PC-3 (cell line): ENCODE measurements around the gene LCE1F. TPM values are rescaled to one million over a fixed set of nuclear protein-coding genes. Genes with fewer than 3 reads are reported as not detected.

Experiments used
- ATAC-seq: fragments of 200-7000 bp; cut with Tn5 transposase; 2 replicates; pipeline ENCODE4 v1.9.1; 2020; ENCODE audit warnings: mild to moderate bottlenecking, moderate library complexity
- BruUV-seq: library from RNA; stranded (reverse); fragments of 400-500 nt; replicated peaks from 2 replicates; lab custom pipeline; 2021; lab: Mats Ljungman, UMichigan
- CTCF ChIA-PET: fragments of 300-600 bp; sonication (Branson Sonifier 250); formaldehyde crosslinking; loops from one replicate; lab custom pipeline; 2022; ENCODE audit warnings: antibody characterized with exemption; lab: Charles Lee
- POLR2A ChIA-PET: fragments of 300-600 bp; sonication (Branson Sonifier 250); formaldehyde crosslinking; loops from one replicate; lab custom pipeline; 2022; ENCODE audit warnings: antibody characterized with exemption; ENCODE audit not compliant: unreplicated experiment; lab: Charles Lee
- DNase-seq: peaks from one replicate; pipeline ENCODE4 v3.0.0-alpha.2; 2015
- H2AFZ ChIP-seq: fragments of 300-600 bp; sonication (generic); 2 replicates; pipeline ENCODE4 v1.6.0; 2016; ENCODE audit warnings: antibody characterized with exemption, low read length
- H3F3A ChIP-seq: fragments of 300-600 bp; sonication (generic); one replicate; pipeline ENCODE4 v1.6.0; 2017; ENCODE audit warnings: antibody characterized with exemption, low read length, control low read depth, mild to moderate bottlenecking; ENCODE audit not compliant: unreplicated experiment
- H3K27ac ChIP-seq: fragments of 300-600 bp; sonication (generic); 2 replicates; pipeline ENCODE4 v1.5.1; 2016; ENCODE audit warnings: mild to moderate bottlenecking, low read length
- H3K27me3 ChIP-seq: fragments of 300-600 bp; sonication (generic); 2 replicates; pipeline ENCODE4 v1.6.1; 2016; ENCODE audit warnings: low read length, mixed read lengths
- H3K36me3 ChIP-seq: fragments of 300-600 bp; sonication (generic); 2 replicates; pipeline ENCODE4 v1.6.1; 2016; ENCODE audit warnings: low read depth, mixed run types, low read length, mixed read lengths
- H3K4me1 ChIP-seq: fragments of 300-600 bp; sonication (generic); 2 replicates; pipeline ENCODE4 v1.5.1; 2016; ENCODE audit warnings: low read length; ENCODE audit not compliant: insufficient read depth
- H3K4me2 ChIP-seq: fragments of 300-600 bp; sonication (generic); 2 replicates; pipeline ENCODE4 v1.6.0; 2016; ENCODE audit warnings: low read length
- H3K4me3 ChIP-seq: fragments of 300-600 bp; sonication (generic); 2 replicates; pipeline ENCODE4 v1.5.1; 2016; ENCODE audit warnings: mild to moderate bottlenecking, low read length, mixed read lengths
- H3K79me2 ChIP-seq: fragments of 300-600 bp; sonication (generic); 2 replicates; pipeline ENCODE4 v1.6.1; 2017; ENCODE audit warnings: low read length, mixed read lengths
- H3K9ac ChIP-seq: fragments of 300-600 bp; sonication (generic); 2 replicates; pipeline ENCODE4 v1.6.0; 2016; ENCODE audit warnings: mild to moderate bottlenecking, low read length
- H3K9me2 ChIP-seq: fragments of 300-600 bp; sonication (generic); replicated peaks from 2 replicates; pipeline ENCODE4 v1.6.1; 2016; ENCODE audit warnings: mixed run types, low read length, mixed read lengths
- H3K9me3 ChIP-seq: fragments of 300-600 bp; sonication (generic); 2 replicates; pipeline ENCODE4 v1.6.1; 2016; ENCODE audit warnings: low read length, mixed read lengths
- H4K20me1 ChIP-seq: fragments of 300-600 bp; sonication (generic); 2 replicates; pipeline ENCODE4 v1.6.1; 2016; ENCODE audit warnings: low read length, mixed read lengths
- CTCF ChIP-seq: fragments of 300-600 bp; sonication (generic); conservative IDR thresholded peaks from 2 replicates; pipeline ENCODE4 v1.5.1; 2017; ENCODE audit warnings: antibody characterized with exemption, low read depth, mild to moderate bottlenecking, low read length
- EZH2 ChIP-seq: fragments of 300-600 bp; sonication (generic); IDR thresholded peaks from one replicate; pipeline ENCODE4 v1.6.1; 2017; ENCODE audit warnings: antibody characterized with exemption, mild to moderate bottlenecking, low read length; ENCODE audit not compliant: unreplicated experiment
- EZH2phosphoT487 ChIP-seq: fragments of 300-600 bp; sonication (generic); IDR thresholded peaks from 2 replicates; pipeline ENCODE4 v1.6.1; 2018; ENCODE audit warnings: mild to moderate bottlenecking, antibody characterized with exemption, low read length, borderline replicate concordance
- intact Hi-C: fragments of 100-400 bp; cut with micrococcal nuclease; formaldehyde crosslinking; loops from 2 replicates; pipeline ENCODE4 v1.9.0; 2023
- total RNA-seq: library from RNA; depleted of rRNA; stranded (reverse); fragments of >200 nt; gene quantifications from 2 replicates; pipeline ENCODE4 v1.2.3, GENCODE V29; 2014

Gene LCE1F
- total RNA-seq, 1 experiment from 2014 or later, result not detected

DNA sequence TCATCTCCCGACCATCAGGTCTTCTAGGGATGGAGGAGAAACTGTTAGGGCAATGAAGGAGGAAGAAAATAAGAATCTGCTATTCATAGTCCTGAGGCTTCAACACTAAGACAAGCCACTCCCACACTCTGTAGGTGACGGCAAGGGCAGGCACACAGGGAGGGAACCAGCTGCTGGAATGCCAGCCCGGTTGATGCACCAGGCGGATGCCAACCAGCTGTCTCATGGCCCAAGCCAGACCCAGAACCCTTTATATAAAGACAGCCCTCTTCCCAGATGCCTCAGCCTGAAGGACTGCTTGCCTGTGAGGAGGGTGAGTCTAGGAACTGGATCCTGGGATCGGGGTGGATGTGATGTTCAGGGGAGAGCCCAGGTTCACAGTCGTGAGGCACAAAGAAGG is 17.2 kb upstream of the LCE1F start, which contains the start of gene KPRP:
Gene KPRP (plus strand): TSS at position 279 of the 400 bp plus-strand sequence. CDS start 1,564 bp downstream, outside the sequence.
- no peak for DNase-seq
- Histone ChIP-seq H3K4me1 (peaks cover 3% of the 10 kb centered on the region), H4K20me1 (no peaks in the 10 kb centered on the region), H3K36me3 (no peaks in the 10 kb centered on the region), H3K9ac (no peak within 1 kb of the TSS), H3F3A (no peaks in the 10 kb centered on the region), H2AFZ (no peak within 1 kb of the TSS), H3K79me2 (no peaks in the 10 kb centered on the region), H3K9me2 (no peaks in the 10 kb centered on the region; the same call in 1 of the 2 replicates), H3K27me3 (peaks cover 8% of the 10 kb centered on the region; the same call in 1 of the 2 replicates), H3K4me3 (no peak within 1 kb of the TSS), H3K27ac (no peak within 1 kb of the TSS), H3K9me3 (no peaks in the 10 kb centered on the region), H3K4me2 (no peak within 1 kb of the TSS)
- ATAC-seq, result no peak
- TF ChIP-seq CTCF (no peak), EZH2 (no peak), EZH2phosphoT487 (no peak)
- ChIA-PET POLR2A (no interaction called here), CTCF (no interaction called here)
- BruUV-seq, result no TSS peak
- intact Hi-C loops, result no loop called here

GRCh38 chr1:152758636-152759035 is 16.3 kb upstream of the LCE1F start:
- H3K27me3 ChIP-seq, result peaks cover 8% of the 10 kb centered on the region; the same call in 1 of the 2 replicates
- H2AFZ ChIP-seq, result no peak overlapping the region
- H3K36me3 ChIP-seq, result no peaks in the 10 kb centered on the region
- no peaks in the 10 kb centered on the region for H4K20me1 ChIP-seq
- no peaks in the 10 kb centered on the region; the same call in 1 of the 2 replicates for H3K9me2 ChIP-seq
- no peak overlapping the region for H3K4me2 ChIP-seq
- no peaks in the 10 kb centered on the region for H3F3A ChIP-seq
- intact Hi-C loops, result no loop called here
- POLR2A ChIA-PET, result no interaction called here
- DNase-seq (no peak), ATAC-seq (no peak)
- TF ChIP-seq CTCF (no peak), EZH2 (no peak), EZH2phosphoT487 (no peak)
- CTCF ChIA-PET, result no interaction called here
- no peaks in the 10 kb centered on the region for H3K9me3 ChIP-seq
- no peaks in the 10 kb centered on the region for H3K79me2 ChIP-seq
- H3K4me1 ChIP-seq, result no peaks in the 10 kb centered on the region; the same call in 1 of the 2 replicates
- no TSS peak for BruUV-seq
- no peak overlapping the region for H3K9ac ChIP-seq
- H3K4me3 ChIP-seq, result no peak overlapping the region
- H3K27ac ChIP-seq, result no peak overlapping the region

DNA sequence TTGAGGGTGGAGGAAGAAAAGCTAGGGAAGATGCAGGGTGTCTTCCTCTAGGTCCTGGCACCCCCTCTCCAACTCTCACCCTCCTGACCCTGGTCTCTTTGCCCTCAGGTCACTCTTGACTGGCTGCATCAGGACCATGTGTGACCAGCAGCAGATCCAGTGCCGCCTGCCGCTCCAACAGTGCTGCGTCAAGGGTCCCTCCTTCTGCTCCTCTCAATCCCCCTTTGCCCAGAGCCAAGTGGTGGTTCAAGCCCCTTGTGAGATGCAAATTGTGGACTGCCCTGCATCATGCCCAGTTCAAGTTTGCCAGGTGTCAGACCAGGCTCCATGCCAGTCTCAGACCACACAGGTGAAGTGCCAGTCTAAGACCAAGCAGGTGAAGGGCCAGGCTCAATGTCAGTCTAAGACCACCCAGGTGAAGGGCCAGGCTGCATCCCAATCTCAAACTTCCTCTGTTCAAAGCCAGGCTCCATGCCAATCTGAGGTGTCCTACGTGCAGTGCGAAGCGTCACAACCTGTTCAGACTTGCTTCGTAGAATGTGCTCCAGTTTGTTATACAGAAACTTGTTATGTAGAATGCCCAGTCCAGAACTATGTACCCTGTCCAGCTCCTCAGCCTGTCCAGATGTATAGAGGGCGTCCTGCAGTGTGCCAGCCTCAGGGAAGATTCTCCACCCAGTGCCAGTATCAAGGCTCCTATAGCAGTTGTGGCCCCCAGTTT is 15.3 kb upstream of the LCE1F start:
- Histone ChIP-seq H4K20me1 (no peaks in the 10 kb centered on the region), H3K9ac (no peak overlapping the region), H3K36me3 (no peaks in the 10 kb centered on the region), H3K9me2 (no peaks in the 10 kb centered on the region), H3K79me2 (no peaks in the 10 kb centered on the region), H3K9me3 (no peaks in the 10 kb centered on the region), H3K4me3 (no peak overlapping the region), H3K4me1 (no peaks in the 10 kb centered on the region; the same call in 1 of the 2 replicates), H3F3A (no peaks in the 10 kb centered on the region), H2AFZ (no peak overlapping the region), H3K27ac (no peak overlapping the region), H3K4me2 (no peak overlapping the region), H3K27me3 (peaks cover 8% of the 10 kb centered on the region; the same call in 1 of the 2 replicates)
- POLR2A ChIA-PET, result no interaction called here
- no peak for TF ChIP-seq CTCF
- no peak for TF ChIP-seq EZH2phosphoT487
- TF ChIP-seq EZH2, result no peak
- DNase-seq (no peak), ATAC-seq (no peak)
- CTCF ChIA-PET, result no interaction called here
- no TSS peak for BruUV-seq
- intact Hi-C loops, result no loop called here
